HG03139 (cell line): ENCODE data around the gene CDC25B.
"Not testable (repeated sequence)": the region's sequence is repeated elsewhere in the genome, so short reads cannot be mapped to it uniquely, and the experiment has no call there.

ENCODE experiments used
- ATAC-seq: cut with Tn5 transposase; IDR thresholded peaks from one replicate; pipeline ENCODE4 v1.9.1; 2021; ENCODE audit not compliant: unreplicated experiment

CDC25B gene

GRCh38 chr20:3821996-3822395 lies 25.9 kb downstream of the CDC25B start:
- no peak for ATAC-seq

DNA sequence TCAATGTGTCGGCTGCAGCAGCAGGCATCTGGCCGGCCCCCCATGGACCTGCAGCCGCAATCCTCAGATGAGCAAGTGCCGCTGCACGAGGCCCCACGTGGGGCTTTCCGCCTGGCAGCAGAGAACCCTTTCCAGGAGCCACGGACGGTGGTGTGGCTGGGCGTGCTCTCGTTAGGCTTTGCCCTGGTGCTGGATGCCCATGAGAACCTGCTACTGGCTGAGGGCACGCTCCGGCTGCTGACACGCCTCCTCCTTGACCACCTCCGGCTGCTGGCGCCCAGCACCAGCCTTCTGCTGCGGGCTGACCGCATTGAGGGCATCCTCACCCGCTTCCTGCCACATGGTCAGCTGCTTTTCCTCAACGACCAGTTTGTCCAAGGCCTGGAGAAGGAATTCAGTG lies 27.8 kb downstream of the CDC25B start:
- ATAC-seq, result no peak

- no peak for ATAC-seq
These were observed 29.4 kb downstream of the CDC25B start for GRCh38 chr20:3825526-3825925.

GRCh38 chr20:3826420-3826819 lies 30.3 kb downstream of the CDC25B start:
- no peak for ATAC-seq

DNA sequence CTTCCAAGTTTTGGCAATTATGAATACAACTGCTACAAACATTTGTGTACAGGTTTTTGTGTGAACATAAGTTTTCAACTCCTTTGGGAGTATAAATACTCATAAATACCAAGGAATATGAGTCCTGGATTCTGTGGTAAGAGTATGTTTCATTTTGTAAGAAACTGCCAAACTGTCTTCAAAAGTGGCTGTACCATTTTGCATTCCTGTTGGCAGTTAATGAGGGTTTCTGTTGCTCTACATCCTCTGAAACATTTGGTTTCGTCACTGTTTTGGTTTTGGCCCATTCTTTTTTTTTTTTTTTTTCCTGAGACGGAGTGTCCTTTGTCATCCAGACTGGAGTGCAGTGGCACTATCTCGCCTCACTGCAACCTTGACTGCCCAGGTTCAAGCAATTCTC lies 32.7 kb downstream of the CDC25B start:
- no peak for ATAC-seq

GRCh38 chr20:3829891-3830290 lies 33.8 kb downstream of the CDC25B start:
- ATAC-seq, result not testable (repeated sequence)

GRCh38 chr20:3836132-3836531 lies 40.0 kb downstream of the CDC25B start:
- ATAC-seq, result no peak

GRCh38 chr20:3839328-3839727 lies 43.2 kb downstream of the CDC25B start:
- ATAC-seq, result no peak

- not testable (repeated sequence) for ATAC-seq
These were observed 44.1 kb downstream of the CDC25B start for GRCh38 chr20:3840201-3840600.

DNA sequence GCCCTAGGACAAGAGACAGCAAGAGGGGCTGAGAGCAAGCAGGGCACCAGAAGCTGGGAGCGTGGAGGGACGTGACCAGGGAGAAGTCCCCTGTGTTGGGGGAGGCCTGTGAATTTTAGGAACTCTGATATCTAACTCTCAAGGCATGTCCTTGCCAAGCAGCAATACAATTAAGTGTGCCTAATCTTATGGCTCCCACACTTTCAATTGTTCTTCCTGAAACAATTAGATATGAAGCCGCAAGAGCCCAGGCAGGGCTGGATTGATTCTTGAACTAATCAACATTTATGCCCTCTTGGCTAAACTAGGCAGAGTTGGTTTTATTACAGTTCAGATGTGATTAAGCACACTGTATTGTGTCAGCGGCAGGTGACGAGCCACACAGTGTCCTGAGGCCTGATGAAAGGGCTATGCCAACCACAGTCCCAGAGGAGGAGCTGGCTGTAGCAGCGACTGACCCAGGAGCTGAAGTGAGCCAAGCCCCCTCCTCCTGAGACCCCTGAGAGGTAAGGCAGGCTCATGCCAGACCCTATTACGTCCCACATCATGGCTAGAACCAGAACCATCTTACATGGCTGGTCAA lies 46.3 kb downstream of the CDC25B start:
- no peak for ATAC-seq

DNA sequence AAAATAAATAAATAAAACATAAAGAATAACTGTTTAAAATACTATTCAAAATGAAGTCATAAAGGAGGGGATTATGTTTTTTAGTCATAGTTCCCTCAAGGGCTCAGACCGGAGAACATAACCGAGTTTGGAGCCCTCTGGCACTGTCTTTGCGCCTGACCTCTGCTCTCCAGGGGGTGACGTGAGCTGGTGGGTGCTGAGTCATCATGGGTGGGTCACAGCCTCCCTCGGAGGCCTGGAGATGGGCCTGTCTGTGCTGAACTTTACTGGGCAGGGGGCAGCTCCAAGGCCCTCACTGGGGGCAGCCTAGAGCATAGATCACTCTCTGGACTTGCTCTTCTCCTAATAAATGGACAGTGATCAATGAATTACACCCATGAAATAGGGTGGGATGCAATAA lies 47.4 kb downstream of the CDC25B start:
- ATAC-seq, result no peak

- not testable (repeated sequence) for ATAC-seq
These were observed 48.0 kb downstream of the CDC25B start for GRCh38 chr20:3843990-3844619.

DNA sequence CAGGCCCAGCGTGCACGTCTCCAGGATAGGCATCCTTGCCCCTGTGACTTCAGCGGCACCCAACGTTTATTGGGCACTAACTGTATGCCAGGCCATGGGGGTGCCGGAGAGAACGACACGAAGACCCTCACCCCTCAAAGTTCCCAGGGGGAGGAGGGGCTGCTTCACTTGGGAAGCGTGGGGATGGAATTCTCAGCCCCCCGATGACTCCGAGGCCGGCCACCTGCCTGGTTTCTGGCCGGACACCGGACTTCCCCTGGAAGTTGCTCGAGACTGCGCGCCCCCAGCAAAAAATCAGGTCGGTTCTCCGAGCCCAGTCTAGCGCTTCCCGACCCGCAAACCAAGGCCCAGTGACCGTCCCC lies 50.2 kb downstream of the CDC25B start:
- ATAC-seq, result no peak

GRCh38 chr20:3846740-3847428 lies 50.8 kb downstream of the CDC25B start, which contains the start of gene MAVS:
Gene MAVS, plus strand, starts transcription at chr20:3846834. Its CDS starts 7,791 bp downstream, at chr20:3854625.
- ATAC-seq, result peak; percentile 84

GRCh38 chr20:3847429-3847940 lies 51.4 kb downstream of the CDC25B start:
- no peak for ATAC-seq

DNA sequence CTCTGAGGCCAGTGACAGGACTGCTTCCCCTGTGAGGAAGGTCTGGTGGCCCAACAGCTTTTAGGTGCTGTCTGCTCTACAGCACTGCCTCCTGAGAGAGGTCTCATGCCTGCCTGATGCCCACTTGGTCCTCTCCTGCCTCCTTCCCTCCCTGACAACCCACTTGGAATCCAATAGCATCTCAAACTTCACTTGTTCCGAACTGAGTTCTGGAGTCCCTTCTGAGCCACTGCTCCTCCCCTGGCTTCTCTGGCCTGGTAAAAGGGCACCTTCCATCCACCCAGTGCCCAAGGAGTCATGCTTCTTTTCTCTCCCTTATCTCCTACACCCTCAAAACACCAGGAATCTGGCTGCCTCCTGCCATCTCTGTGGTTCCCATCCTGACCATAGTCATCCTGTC lies 52.5 kb downstream of the CDC25B start:
- ATAC-seq, result no peak

GRCh38 chr20:3854462-3854871 lies 58.4 kb downstream of the CDC25B start:
- no peak for ATAC-seq
